Measurements from ENCODE around the gene TRIML2.

GRCh38 chr4:188147176-188147575 is 37.8 kb upstream of the TRIML2 start:
- TF ChIP-seq, protein P1, sequence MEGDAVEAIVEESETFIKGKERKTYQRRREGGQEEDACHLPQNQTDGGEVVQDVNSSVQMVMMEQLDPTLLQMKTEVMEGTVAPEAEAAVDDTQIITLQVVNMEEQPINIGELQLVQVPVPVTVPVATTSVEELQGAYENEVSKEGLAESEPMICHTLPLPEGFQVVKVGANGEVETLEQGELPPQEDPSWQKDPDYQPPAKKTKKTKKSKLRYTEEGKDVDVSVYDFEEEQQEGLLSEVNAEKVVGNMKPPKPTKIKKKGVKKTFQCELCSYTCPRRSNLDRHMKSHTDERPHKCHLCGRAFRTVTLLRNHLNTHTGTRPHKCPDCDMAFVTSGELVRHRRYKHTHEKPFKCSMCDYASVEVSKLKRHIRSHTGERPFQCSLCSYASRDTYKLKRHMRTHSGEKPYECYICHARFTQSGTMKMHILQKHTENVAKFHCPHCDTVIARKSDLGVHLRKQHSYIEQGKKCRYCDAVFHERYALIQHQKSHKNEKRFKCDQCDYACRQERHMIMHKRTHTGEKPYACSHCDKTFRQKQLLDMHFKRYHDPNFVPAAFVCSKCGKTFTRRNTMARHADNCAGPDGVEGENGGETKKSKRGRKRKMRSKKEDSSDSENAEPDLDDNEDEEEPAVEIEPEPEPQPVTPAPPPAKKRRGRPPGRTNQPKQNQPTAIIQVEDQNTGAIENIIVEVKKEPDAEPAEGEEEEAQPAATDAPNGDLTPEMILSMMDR (IDR thresholded peaks at IDR 0.05; ENCODE audit: low read length): no peak
- no peak for TF ChIP-seq EZH2 (optimal IDR thresholded peaks at IDR 0.05; ENCODE audit: low read depth, low read length)

Data from MM.1S (cell line).